Measurements from ENCODE around the gene PTAR1.

Gene PTAR1

DNA sequence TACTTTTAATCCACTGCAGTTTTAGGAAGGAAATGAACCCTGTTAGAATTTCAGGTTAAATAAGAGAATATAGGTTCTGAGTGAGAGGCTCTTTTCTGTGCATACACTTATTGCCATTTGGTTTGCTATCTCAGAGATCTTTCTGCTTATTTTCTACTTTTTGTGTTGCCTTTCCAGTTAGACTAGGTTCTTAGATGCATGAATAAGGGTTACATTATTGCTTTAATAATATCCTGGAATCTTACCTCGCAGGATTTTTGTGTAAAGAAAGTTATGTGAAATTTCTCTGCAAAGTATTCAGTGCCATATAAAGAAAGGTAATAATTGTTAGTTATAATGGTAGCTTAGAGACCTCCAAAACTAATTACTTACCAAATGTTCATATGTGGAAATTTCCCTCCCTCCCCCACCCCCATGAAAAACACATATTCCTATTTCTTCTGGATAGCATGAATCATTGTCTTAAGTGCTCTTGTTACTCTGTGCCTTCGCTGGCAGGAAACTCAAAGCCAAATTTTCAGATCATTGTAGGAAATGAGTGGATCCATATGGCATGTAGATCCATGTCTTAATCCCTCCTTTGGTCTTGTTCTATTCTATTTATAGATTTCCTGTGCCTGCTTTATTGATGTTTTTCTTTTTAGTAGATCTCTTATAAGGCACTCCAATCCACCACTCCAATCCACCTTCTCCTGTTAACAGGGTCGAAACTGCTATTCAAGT lies 84.9 kb downstream of the PTAR1 start:
- DNase-seq = no peak

DNA sequence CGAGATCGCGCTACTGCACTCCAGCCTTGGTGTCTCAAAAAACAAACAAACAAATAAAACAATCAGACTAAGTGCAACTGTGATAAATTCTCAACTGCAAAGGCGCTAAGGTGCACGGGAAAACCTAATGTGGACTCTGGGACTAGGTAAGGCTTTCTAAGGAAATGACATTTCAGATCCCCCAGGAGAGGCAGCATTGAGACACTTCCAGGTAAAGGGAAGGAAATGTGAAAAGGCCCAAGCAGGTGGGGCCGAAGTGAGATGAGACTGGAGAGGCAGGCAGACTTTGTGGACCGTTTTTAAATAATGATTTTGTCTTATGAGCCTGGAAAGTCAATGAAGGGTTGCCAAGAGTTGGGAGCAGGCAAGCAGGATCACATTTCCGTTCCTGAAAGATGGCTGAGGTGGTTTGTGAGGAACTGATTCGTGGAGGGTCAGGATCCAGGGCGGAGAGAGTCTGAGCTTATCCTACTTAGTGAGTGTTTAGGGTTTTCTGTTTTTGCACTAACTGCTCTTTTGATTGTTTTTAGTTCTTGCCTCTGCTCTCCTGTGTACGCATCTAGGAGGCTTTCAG lies 85.6 kb downstream of the PTAR1 start:
- DNase-seq = no peak

DNA sequence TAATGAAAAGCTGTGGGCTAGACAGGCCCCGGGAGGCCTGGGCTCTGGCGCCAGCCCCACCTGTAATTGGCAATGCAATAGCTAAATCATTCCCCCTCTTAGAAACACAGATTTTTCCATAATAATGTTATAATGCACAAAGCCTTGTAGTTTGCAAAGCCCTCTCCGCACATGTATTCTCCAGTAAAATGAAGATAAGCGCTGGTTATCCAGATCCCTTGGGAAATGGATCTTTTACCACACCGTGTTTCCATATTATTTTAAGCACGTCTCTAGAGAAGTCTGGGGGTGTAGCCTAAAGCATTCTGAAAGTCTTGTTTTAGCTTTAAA lies 86.5 kb downstream of the PTAR1 start:
- peak in 1 of 56 donors; percentile 58 for DNase-seq

DNA sequence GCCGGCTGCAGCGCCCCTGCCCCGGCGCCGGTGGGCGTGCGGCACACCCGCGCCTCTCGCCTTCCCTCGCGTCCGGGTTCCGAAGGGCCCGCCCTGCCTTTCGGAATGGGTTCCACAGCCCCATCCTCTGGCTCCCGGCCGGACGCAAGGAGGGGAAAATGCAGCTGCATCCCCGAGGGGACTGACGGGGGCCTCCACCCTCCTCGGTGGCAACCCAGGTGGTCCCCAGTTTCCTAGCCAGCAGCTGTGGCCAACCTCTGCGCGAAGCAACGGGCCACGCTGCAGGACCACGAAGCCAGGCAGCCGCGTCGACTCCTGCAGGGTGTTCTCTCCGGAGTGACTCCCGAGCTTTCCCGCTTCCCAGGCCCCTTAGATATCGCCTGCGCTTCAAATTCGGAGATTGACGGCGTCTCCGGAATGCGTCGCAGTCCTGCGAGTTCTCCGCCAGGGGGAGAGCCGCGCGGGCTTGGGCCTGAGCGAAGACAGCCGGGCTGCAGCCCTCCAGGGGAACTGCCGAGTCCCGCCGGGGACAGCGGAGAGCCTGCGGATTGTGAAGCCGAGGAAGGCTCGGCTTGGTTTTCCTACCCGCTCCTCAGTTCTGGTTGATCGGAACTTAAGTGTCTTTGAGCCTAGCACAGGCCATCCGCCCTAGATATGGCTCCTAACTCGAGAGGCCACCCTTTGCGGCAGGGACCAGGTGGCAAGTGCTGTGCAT lies 87.1 kb downstream of the PTAR1 start:
- peak in 55 of 56 donors; percentile 26 to 88 (median 79) for DNase-seq

DNA sequence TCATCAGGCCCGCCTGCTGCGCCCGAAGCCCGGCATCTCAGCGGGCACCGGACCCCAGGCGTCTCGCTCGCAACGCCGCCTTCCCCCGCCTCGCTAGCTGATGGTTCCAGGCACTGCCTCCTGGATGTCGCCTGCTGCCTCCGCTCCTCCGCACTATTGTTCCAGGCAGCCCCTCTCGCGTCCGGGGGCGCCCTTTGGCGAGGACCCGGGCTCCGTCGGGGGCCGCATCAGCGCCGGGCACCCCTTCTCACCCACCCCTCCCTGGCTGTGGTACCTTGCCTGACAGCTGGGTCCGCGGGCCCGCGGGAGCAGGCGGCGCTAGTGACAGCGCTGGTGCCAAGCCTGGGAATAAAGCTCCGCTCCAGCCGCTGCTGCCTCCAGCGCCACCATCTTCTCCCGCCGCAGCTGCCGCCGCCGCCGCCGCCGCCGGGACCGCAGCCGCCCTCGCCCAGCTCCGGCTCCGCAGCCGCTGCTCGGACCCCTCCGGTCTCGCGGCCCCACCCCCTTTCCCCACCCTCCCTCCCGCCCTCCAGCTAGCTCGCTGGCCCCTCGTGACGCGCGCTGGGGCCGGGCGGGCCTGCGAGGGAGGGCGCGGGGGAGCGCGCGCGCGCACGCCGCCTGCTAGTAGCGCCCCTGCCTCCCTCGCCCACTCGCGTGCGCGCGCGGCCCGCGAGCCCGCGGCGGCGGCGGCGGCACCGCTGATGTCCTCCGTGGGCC lies 87.8 kb downstream of the PTAR1 start, which contains the start of gene APBA1:
Gene APBA1 (minus strand): TSS at position 493 of the 717 bp plus-strand sequence.
- peak in 55 of 56 donors; percentile 13 to 90 (median 79) for DNase-seq

DNA sequence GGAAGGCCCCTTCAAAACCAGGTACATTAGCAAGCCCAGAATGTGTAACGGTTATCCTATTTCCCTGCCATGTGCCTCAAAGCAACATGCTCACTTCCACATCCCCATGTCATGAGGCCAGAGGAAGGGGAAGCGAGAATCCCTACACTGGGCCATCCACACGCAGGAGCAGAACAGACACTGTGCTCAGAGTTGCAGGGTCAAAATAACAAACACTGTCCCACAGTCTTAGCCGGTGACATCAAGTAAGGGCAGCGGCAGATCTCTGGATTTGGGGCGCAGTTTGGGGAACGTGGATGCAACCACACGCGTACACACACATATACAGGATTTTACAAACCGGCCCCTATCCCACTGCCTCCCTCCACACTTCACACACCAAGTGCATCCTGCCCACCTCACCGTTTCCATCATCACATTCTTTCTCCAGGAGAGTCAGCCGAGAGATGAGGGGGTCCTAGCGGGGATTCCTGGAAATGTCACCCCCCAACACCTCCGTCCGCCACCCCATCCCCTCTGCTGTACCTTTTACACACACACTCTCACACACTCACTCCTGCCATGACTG lies 88.4 kb downstream of the PTAR1 start:
- peak in 42 of 56 donors; percentile 2 to 73 (median 45) for DNase-seq

DNA sequence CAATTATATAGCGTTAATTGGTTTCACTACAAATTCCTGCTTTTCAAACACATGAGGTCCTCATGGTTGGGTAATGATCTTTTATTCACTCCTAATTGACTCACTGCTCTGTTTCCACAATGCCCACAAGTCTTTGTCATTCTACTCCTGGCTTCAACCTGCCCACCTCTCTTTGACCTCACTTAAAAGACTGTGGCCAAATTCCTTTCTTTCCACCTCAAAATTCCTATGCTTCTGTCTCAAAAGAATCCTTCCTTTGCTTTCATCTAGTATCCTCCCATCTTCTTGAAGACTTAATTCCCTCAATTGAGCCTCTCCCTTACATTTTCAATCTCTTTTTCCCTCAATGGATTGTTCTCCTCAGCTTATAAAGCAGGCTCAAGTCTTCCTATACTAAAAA lies 92.5 kb downstream of the PTAR1 start:
- DNase-seq = no peak

DNA sequence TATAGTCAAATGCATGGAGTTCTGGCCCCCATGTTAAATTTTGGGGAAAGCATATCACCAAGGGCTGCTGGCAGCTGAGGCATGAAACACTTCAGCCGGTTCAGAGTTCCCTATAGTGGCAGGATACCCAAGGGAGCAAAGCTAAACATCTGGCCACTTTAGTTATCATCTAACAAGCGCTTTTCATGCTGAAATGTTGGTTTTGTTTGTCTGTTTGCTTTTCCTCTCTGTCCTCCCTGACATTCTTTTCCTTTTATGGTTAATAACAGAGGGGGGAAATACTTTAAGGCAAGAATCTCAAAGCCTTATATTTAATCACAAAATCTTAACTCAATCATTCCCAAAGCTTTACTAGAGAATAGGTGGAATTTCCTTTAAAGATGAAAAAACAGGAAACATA lies 99.5 kb downstream of the PTAR1 start:
- DNase-seq = no peak

All from nucleus accumbens (tissue), 56 donors.